ENCODE results near the gene GRB2. TPM values are rescaled to one million over a fixed set of nuclear protein-coding genes. Genes with fewer than 3 reads are reported as not detected.

Gene GRB2
- total and polyA plus RNA-seq, 10 of the 15 experiments (the other 5 are each of a cell fraction or from before 2014, with no cell fraction given), result 113 to 268 (median 158) TPM

DNA sequence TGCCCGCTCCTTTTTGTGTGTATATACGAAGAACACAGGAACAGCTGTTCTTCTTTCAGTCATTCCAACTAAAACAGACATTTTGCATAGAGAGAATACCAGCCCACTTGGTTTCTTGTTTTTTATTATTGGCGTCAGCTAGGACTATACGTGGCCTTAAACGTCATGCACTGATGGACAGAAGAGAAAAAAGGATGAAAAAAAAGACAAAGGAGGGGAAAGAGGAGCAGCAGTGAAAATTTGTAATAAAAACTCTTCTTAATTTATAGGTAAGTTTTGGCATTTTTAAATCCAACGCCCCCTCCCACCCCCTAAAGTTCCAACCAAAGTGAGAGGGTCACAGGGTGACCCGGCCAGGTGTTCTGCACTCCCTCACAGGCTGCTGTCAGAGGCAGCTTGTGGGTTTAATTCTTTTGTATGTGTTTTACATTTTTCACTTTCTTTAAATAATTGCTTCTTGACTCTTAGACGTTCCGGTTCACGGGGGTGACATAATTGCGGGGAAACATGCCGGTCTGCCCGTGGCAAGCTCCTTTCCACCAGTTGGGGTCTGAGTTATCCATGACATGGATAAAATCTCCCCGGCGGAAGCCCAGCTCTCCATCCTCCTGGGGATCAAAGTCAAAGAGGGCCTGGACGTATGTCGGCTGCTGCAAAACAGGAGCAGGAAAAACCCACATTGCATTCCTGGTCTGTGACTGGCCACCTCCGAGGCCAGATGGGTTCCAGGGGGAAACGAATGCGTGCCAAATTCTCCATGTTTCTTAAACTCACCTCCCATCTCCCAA is 85.4 kb downstream of the GRB2 start (continued):
- TF ChIP-seq POLR2AphosphoS2 (IDR thresholded peaks at IDR 0.05; ENCODE audit: low read depth, low read length), result no peak
- TF ChIP-seq ZNF24 (IDR thresholded peaks at IDR 0.05), result no peak
- TF ChIP-seq ZNF274 (IDR thresholded peaks at IDR 0.05; ENCODE audit: insufficient read depth, insufficient read length), result no peak
- no peak for TF ChIP-seq MYC (IDR thresholded peaks at IDR 0.05; ENCODE audit: insufficient read depth, insufficient read length, insufficient replicate concordance, low read length, severe bottlenecking)
- TF ChIP-seq ZNF217 (IDR thresholded peaks at IDR 0.05), result no peak
- TF ChIP-seq, protein P1, sequence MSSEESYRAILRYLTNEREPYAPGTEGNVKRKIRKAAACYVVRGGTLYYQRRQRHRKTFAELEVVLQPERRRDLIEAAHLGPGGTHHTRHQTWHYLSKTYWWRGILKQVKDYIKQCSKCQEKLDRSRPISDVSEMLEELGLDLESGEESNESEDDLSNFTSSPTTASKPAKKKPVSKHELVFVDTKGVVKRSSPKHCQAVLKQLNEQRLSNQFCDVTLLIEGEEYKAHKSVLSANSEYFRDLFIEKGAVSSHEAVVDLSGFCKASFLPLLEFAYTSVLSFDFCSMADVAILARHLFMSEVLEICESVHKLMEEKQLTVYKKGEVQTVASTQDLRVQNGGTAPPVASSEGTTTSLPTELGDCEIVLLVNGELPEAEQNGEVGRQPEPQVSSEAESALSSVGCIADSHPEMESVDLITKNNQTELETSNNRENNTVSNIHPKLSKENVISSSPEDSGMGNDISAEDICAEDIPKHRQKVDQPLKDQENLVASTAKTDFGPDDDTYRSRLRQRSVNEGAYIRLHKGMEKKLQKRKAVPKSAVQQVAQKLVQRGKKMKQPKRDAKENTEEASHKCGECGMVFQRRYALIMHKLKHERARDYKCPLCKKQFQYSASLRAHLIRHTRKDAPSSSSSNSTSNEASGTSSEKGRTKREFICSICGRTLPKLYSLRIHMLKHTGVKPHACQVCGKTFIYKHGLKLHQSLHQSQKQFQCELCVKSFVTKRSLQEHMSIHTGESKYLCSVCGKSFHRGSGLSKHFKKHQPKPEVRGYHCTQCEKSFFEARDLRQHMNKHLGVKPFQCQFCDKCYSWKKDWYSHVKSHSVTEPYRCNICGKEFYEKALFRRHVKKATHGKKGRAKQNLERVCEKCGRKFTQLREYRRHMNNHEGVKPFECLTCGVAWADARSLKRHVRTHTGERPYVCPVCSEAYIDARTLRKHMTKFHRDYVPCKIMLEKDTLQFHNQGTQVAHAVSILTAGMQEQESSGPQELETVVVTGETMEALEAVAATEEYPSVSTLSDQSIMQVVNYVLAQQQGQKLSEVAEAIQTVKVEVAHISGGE (CRISPR knock-in tag; IDR thresholded peaks at IDR 0.05), result no peak
- TF ChIP-seq KAT2A (conservative IDR thresholded peaks at IDR 0.05; ENCODE audit: control insufficient read depth, low read depth, low read length), result no peak
- TF ChIP-seq, protein P2, sequence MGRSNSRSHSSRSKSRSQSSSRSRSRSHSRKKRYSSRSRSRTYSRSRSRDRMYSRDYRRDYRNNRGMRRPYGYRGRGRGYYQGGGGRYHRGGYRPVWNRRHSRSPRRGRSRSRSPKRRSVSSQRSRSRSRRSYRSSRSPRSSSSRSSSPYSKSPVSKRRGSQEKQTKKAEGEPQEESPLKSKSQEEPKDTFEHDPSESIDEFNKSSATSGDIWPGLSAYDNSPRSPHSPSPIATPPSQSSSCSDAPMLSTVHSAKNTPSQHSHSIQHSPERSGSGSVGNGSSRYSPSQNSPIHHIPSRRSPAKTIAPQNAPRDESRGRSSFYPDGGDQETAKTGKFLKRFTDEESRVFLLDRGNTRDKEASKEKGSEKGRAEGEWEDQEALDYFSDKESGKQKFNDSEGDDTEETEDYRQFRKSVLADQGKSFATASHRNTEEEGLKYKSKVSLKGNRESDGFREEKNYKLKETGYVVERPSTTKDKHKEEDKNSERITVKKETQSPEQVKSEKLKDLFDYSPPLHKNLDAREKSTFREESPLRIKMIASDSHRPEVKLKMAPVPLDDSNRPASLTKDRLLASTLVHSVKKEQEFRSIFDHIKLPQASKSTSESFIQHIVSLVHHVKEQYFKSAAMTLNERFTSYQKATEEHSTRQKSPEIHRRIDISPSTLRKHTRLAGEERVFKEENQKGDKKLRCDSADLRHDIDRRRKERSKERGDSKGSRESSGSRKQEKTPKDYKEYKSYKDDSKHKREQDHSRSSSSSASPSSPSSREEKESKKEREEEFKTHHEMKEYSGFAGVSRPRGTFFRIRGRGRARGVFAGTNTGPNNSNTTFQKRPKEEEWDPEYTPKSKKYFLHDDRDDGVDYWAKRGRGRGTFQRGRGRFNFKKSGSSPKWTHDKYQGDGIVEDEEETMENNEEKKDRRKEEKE (IDR thresholded peaks at IDR 0.05), result no peak
- no peak; the same call in 1 of the 2 replicates for TF ChIP-seq CHD2 (IDR thresholded peaks at IDR 0.05; ENCODE audit: borderline replicate concordance, low read depth, low read length)
- TF ChIP-seq, protein P3, sequence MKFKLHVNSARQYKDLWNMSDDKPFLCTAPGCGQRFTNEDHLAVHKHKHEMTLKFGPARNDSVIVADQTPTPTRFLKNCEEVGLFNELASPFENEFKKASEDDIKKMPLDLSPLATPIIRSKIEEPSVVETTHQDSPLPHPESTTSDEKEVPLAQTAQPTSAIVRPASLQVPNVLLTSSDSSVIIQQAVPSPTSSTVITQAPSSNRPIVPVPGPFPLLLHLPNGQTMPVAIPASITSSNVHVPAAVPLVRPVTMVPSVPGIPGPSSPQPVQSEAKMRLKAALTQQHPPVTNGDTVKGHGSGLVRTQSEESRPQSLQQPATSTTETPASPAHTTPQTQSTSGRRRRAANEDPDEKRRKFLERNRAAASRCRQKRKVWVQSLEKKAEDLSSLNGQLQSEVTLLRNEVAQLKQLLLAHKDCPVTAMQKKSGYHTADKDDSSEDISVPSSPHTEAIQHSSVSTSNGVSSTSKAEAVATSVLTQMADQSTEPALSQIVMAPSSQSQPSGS (IDR thresholded peaks at IDR 0.05; ENCODE audit: low read length), result peak; percentile 74
- no peak for TF ChIP-seq SIN3A (IDR thresholded peaks at IDR 0.05; ENCODE audit: low read depth, low read length)
- TF ChIP-seq, protein P4, sequence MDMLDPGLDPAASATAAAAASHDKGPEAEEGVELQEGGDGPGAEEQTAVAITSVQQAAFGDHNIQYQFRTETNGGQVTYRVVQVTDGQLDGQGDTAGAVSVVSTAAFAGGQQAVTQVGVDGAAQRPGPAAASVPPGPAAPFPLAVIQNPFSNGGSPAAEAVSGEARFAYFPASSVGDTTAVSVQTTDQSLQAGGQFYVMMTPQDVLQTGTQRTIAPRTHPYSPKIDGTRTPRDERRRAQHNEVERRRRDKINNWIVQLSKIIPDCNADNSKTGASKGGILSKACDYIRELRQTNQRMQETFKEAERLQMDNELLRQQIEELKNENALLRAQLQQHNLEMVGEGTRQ (IDR thresholded peaks at IDR 0.05; ENCODE audit: borderline replicate concordance, low read depth, low read length), result no peak
- peak; percentile 84 for TF ChIP-seq CREB1 (IDR thresholded peaks at IDR 0.05; ENCODE audit: low read depth)
- no peak for TF ChIP-seq LARP7 (IDR thresholded peaks at IDR 0.05)
- TF ChIP-seq, protein P5, sequence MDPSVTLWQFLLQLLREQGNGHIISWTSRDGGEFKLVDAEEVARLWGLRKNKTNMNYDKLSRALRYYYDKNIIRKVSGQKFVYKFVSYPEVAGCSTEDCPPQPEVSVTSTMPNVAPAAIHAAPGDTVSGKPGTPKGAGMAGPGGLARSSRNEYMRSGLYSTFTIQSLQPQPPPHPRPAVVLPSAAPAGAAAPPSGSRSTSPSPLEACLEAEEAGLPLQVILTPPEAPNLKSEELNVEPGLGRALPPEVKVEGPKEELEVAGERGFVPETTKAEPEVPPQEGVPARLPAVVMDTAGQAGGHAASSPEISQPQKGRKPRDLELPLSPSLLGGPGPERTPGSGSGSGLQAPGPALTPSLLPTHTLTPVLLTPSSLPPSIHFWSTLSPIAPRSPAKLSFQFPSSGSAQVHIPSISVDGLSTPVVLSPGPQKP (IDR thresholded peaks at IDR 0.05; ENCODE audit: low read depth, low read length), result no peak
- peak; percentile 52 for TF ChIP-seq RAD51 (IDR thresholded peaks at IDR 0.05)
- TF ChIP-seq SPI1 (IDR thresholded peaks at IDR 0.05; ENCODE audit: borderline replicate concordance, insufficient read depth, low read depth, low read length), result no peak
- TF ChIP-seq EED (IDR thresholded peaks at IDR 0.05; ENCODE audit: low read depth), result peak; percentile 92; the same call in 1 of the 2 replicates

Measured in GM12878 (cell line).